NCI-H748 treated with DMSO at 0.1 percent for 48 hours (cell line): Measurements from ENCODE around the gene SHROOM4.

Source experiments
- DNase-seq: peaks from one replicate; lab custom pipeline; 2025; lab: John Stamatoyannopoulos, UW

Gene SHROOM4

DNA sequence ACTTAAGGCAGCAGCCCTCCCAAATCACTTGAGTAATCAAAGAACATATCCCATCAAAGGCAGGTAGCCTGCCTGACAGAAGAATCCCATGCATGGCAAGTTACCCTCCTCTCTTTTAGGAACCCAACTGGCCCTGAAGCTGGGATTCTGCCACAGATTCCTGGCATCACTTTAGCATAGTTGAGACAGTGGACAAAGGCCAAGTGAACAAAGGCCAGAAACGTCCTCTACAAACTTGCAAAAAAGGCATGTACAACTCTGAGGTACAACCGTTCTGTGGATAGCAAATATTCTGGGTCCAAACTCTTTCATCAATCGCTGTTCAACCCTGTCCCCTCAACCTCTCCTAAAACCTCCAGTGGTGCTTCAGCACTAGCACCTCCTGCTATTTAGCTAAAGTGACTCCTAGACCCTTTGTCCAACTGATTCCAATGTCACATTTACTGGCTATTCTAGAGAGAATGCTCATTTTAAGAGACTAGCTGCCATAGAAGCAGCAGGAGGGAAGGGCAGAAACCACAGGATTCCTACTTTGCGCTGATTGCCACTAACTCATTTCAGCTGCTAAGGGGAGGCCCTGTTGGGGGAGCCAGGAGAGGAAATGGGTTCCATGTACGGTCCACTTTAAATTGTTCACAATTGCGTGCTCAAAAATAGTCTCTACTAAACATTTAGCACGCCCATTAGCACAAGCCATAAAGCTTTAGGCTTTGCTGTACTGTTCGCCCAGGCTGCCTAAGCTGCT lies 105.9 kb downstream of the SHROOM4 start:
- DNase-seq: no peak

GRCh38 chrX:50707405-50707804 lies 106.6 kb downstream of the SHROOM4 start:
- DNase-seq: no peak

GRCh38 chrX:50705042-50705441 lies 109.0 kb downstream of the SHROOM4 start:
- no peak for DNase-seq

DNA sequence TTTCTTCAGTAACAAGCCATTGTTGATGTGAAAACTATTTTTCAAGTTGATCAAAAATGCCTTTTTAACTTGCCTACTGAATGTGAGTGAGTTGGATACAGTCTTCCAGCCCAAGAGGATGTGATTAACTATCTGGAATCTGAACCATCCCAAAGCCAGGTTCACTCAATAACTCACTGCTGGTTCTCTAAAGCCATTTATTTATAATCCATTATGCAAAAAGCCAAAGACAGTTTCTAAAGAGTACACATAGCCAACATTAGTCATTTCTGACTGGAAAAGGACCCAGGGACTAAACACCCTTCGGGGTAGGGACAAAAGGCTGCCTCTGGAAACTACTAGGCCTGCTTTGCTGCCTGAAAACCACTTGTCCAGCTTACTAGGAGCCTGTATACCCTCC lies 109.6 kb downstream of the SHROOM4 start:
- no peak for DNase-seq

DNA sequence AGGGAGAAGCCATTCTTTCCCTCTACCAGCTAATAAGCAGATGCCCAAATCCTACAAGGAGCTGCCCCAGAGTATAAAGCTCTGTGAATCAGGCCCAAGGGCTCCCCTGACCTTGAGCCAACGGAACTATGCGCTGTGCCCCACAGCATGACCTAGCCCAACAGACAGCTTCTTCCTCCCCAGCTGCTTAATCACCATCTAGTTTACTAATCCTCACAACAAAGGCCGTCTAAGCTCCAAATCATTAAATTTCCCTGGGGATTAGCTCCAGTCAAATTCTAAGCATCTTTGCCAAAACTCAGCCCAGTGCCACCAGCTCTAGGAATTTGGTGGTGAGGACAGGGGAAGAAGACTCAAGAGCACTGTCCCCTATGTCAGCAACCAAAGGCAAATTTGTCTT lies 113.1 kb downstream of the SHROOM4 start:
- DNase-seq: no peak

DNA sequence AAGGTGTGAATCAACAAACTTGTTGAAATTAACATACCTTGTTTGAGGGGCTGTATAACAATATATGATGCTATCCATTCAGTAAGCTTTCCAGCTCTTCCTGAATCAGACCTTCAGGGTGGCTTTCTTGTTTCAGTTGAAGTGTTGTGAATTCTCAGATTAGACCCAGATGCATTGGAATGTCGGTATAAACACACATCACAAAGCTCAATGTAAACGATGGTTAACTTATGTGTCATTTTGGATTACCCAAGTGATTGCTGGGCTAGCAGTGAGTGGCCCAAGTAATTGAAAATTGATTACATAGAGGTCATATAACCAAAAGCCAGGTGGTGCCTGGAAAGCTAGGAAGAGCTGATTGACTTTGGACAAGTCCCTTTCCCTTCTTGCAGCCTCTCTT lies 115.0 kb downstream of the SHROOM4 start:
- DNase-seq: no peak

- no peak for DNase-seq
Observed at GRCh38 chrX:50697691-50698090, 116.3 kb downstream of the SHROOM4 start.

DNA sequence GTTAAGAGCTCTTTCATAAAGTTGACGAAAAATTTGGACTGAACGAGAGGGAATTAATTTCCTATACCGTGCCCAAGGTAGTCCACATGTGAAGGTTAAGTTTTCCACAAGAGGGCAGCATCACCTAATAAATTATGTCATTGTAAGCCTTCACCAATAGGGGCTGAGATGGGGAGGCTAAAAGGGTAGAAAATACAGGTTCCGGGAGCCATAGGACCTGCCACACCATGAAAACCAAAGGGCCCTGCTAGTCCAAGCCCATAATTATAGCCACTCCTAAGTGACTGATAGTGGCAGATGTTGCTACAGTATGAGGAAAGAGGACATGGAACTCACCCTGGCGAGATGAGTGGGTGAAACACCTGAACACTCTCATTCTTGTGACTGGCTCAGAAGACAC lies 122.2 kb downstream of the SHROOM4 start:
- peak; percentile 23 for DNase-seq

DNA sequence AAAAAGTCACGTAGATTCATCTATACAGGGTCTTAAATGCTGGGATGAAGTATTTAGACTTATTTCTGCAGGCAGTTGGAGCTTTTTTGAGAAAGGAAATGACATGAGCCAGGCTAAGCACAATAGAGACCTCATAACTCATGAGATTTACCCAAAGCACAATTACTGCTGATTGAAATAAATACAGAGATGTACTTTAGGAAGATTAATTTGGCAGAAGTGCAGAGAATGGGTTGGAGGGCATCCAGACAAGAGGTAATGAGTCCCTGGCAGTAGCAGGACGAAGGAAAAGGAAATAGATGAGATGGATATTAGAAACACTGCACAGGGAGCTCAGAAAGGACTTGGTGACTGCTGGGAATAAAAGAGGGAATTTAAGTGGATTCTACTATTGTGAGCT lies 129.1 kb downstream of the SHROOM4 start:
- no peak for DNase-seq

DNA sequence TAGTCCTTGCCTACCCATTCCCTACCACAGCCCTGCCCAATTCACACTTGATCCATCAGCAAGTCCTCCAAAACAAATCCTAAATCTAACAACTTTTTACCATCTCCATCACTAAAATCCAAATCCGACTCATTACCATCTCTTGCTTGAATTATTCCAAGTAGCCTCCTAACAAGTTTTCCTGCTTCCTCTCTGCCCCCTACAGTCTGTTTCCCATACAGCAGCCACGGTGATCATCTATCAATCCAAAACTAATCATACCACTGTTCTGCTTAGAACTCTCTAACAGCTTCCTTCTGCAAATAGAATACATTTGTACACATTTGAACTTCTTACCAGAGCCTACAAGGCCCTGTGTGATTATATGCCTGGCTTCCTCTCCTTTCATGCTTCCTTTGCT lies 133.0 kb downstream of the SHROOM4 start:
- no peak for DNase-seq

DNA sequence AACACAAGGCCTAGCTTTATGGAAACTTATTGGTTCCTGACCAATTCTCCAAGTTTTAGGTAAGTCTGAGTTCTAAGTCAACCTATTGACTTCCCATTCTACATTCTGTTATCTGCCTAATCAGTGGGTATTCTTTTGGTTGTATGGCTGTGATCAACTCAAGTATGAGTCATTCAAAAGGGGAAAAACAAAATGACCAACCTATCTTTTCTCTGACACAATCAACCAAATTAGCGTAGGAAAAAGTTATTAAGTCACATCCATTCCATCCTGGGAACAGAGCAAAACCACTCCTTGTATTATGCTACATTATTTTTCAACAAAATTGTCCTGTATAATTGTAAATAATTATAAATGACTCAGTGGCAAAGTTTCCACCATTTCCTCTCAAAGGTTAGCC lies 136.2 kb downstream of the SHROOM4 start:
- no peak for DNase-seq

GRCh38 chrX:50671661-50672060 lies 142.3 kb downstream of the SHROOM4 start:
- no peak for DNase-seq

- DNase-seq: no peak
Observed at GRCh38 chrX:50668860-50669259, 145.1 kb downstream of the SHROOM4 start.

GRCh38 chrX:50648156-50648555 lies 165.8 kb downstream of the SHROOM4 start:
- DNase-seq: no peak

GRCh38 chrX:50644496-50644895 lies 169.5 kb downstream of the SHROOM4 start:
- DNase-seq: no peak

DNA sequence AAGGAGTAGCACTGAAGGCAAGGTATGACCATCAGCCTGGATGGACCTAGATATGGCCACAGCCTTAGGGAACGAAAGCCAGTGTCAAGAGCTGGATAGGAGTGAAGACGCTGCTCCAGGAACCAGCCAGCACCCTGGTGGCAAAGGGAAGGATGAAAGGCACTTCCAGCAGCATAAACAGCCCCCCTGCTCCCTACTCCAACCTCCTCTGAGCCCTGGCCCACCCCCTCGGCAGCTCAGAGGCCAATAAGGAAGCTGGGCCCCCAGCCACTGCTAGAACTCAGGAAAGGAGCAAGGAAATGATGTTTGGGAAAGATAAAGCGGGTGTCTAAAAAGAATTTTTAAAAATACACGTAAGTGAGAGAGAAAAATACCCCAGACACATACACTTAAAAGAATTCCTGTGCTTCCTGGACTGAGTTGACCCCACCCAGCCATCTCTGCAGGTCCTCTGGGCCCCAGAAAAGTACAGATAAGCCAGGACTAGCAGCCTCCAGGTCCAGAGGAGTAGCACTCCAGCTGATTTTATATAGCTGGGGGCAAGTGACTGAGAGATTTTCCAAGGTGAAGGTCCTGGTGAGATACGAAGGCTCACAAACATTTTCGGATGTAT lies 170.4 kb downstream of the SHROOM4 start:
- no peak for DNase-seq

DNA sequence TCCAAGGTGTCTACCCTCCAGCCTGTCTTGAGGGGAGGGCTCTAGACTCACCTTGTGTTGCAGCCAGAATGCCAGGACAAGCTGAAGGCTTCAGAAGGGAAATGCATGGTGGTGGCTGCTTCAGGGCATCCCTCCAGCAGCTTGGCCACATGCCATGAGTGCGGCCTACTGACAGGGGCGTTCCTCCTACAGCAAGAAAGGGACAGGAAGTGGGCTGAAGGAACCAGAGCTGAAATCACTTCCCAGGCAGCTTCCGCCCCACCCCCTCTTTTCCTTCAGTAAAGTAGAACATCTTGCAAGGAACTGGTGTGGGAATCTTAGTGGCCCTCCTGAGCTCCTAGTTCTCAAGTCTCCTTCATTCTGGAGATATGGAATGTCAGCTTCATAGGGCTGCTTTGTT lies 175.9 kb downstream of the SHROOM4 start:
- no peak for DNase-seq

DNA sequence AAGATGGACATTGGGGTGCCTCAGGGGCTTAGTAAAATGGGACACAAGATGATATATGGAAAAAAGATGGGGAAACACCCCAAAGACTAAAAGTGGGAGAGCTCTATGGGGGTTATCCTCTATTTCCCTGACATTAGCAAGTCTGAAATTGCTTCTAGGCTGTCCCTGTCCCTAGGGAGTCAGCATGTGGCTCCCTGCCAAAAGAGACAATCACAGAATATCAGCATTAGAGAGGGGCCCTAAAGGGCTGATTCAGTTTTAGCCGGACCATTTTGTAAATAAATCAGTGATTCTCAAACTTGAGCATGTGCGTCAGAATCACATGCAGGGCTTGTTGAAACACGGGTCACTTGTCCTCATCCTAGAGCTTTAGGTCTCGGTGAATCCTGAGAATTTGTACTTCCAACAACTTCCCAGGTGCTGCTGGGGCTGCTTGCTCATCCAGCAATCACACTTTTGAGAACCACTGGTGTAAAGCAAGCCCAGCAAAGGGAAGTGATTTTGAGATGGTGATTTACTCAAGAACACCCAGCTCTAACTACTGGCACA lies 178.1 kb downstream of the SHROOM4 start:
- DNase-seq: no peak

- no peak for DNase-seq
Observed at GRCh38 chrX:50635162-50635561, 178.8 kb downstream of the SHROOM4 start.

GRCh38 chrX:50629774-50630173 lies 184.2 kb downstream of the SHROOM4 start:
- DNase-seq: no peak

- no peak for DNase-seq
Observed at GRCh38 chrX:50627696-50628095, 186.3 kb downstream of the SHROOM4 start.

DNA sequence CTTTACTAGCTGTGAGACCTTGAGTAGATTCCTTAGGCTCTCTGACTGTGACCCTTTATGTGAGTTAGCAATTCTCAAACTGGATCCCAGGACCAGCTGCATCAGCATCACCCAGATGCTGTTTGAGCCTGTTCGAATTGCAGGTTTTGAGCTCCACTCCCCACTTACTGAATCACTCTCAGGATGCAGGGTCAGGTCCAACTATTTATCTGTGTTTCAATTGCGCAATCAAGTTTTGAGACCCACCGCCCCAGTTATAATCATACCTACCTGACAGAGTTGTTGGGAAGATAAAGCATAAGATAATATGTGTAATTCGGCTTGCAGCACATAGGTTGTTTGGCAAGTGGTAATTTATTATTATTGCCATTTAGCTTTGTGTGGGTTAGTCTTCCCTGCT lies 187.6 kb downstream of the SHROOM4 start:
- no peak for DNase-seq

DNA sequence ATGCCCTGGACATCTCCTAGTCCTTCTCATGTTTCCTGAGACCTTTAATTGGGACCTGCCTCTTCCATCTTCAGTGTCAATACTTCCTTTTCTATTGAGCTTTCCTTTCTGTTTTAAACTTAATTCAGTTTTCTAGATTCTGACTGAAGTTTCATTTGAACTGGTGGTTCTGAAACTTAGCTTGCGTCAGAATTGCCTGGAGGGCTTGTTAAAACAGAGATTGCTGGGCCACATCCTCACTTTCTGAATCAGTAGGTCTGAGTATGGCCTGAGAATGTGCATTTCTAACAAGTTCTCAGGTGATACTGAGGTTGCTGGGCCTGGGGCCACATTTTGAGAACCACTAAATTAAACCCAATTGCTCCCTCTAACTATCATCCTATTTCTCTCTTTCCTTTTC lies 191.2 kb downstream of the SHROOM4 start:
- no peak for DNase-seq
